GM23338 (cell line): ENCODE results near the gene SEL1L3.

Source experiments
- CREB1 ChIP-seq: fragments of 250-450 bp; sonication (Bioruptor Pico); IDR thresholded peaks from 2 replicates; pipeline ENCODE4 v1.5.0; 2020; ENCODE audit warnings: low read depth, mild to moderate bottlenecking, moderate library complexity
- EZH2 ChIP-seq: fragments of 200-600 bp; sonication (generic); IDR thresholded peaks from one replicate; pipeline ENCODE4 v1.8.0; 2017; ENCODE audit warnings: antibody characterized with exemption, mild to moderate bottlenecking, low read depth; ENCODE audit not compliant: unreplicated experiment
- EZH2phosphoT487 ChIP-seq: fragments of 200-600 bp; sonication (generic); IDR thresholded peaks from one replicate; pipeline ENCODE4 v1.8.1; 2018; ENCODE audit warnings: antibody characterized with exemption; ENCODE audit not compliant: unreplicated experiment
- JUNB ChIP-seq: IDR thresholded peaks from one replicate; pipeline ENCODE4 v1.6.1; 2016; ENCODE audit warnings: antibody characterized with exemption; ENCODE audit not compliant: unreplicated experiment
- NANOG ChIP-seq: IDR thresholded peaks from 2 replicates; pipeline ENCODE4 v1.6.1; 2016; ENCODE audit warnings: antibody characterized with exemption, borderline replicate concordance
- POLR2AphosphoS5 ChIP-seq: IDR thresholded peaks from 2 replicates; pipeline ENCODE4 v1.6.1; 2016; ENCODE audit warnings: antibody characterized with exemption, low read depth
- REST ChIP-seq: IDR thresholded peaks from one replicate; pipeline ENCODE4 v1.6.1; 2018; ENCODE audit warnings: antibody characterized with exemption; ENCODE audit not compliant: unreplicated experiment
- ZNF114 ChIP-seq: fragments of 250-450 bp; sonication (Bioruptor Pico); IDR thresholded peaks from 2 replicates; pipeline ENCODE4 v1.5.0; 2020; ENCODE audit warnings: mild to moderate bottlenecking, moderate library complexity
- ZNF331 ChIP-seq: fragments of 250-450 bp; sonication (Bioruptor Pico); IDR thresholded peaks from 2 replicates; pipeline ENCODE4 v1.5.0; 2020; ENCODE audit warnings: low read depth, mild to moderate bottlenecking, moderate library complexity
- ZNF462 ChIP-seq: fragments of 250-450 bp; sonication (Bioruptor Pico); IDR thresholded peaks from 2 replicates; pipeline ENCODE4 v1.5.0; 2020; ENCODE audit warnings: mild to moderate bottlenecking, moderate library complexity
- TF ChIP-seq, protein P1 (sequence below), 2 experiments: fragments of 200-600 bp in 1 of 2; sonication (generic) in 1 of 2; conservative IDR thresholded peaks; 2 replicates each; pipeline versions ENCODE4 v1.5.1 to v1.6.1; 2016 to 2017; ENCODE audit warnings: antibody characterized with exemption in 2 of 2, low read depth in 2 of 2, mild to moderate bottlenecking in 2 of 2, moderate library complexity in 1 of 2
- TF ChIP-seq, protein P2 (sequence below): IDR thresholded peaks from 2 replicates; pipeline ENCODE4 v1.6.1; 2016; ENCODE audit warnings: antibody characterized with exemption

- no peak for TF ChIP-seq EZH2
- TF ChIP-seq, protein P1, sequence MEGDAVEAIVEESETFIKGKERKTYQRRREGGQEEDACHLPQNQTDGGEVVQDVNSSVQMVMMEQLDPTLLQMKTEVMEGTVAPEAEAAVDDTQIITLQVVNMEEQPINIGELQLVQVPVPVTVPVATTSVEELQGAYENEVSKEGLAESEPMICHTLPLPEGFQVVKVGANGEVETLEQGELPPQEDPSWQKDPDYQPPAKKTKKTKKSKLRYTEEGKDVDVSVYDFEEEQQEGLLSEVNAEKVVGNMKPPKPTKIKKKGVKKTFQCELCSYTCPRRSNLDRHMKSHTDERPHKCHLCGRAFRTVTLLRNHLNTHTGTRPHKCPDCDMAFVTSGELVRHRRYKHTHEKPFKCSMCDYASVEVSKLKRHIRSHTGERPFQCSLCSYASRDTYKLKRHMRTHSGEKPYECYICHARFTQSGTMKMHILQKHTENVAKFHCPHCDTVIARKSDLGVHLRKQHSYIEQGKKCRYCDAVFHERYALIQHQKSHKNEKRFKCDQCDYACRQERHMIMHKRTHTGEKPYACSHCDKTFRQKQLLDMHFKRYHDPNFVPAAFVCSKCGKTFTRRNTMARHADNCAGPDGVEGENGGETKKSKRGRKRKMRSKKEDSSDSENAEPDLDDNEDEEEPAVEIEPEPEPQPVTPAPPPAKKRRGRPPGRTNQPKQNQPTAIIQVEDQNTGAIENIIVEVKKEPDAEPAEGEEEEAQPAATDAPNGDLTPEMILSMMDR (conservative IDR thresholded peaks at IDR 0.05; ENCODE audit: low read depth in 2 of 2) = 0 out of 4 replicates have a peak, but pooled peaks of 1 of the 2 experiments have one; percentile 2
- TF ChIP-seq, protein P2, sequence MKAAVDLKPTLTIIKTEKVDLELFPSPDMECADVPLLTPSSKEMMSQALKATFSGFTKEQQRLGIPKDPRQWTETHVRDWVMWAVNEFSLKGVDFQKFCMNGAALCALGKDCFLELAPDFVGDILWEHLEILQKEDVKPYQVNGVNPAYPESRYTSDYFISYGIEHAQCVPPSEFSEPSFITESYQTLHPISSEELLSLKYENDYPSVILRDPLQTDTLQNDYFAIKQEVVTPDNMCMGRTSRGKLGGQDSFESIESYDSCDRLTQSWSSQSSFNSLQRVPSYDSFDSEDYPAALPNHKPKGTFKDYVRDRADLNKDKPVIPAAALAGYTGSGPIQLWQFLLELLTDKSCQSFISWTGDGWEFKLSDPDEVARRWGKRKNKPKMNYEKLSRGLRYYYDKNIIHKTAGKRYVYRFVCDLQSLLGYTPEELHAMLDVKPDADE = no peak
- TF ChIP-seq POLR2AphosphoS5 = no peak
- TF ChIP-seq EZH2phosphoT487 = no peak
- no peak for TF ChIP-seq CREB1
- no peak for TF ChIP-seq REST
- no peak for TF ChIP-seq NANOG
- no peak for TF ChIP-seq JUNB
- no peak for TF ChIP-seq ZNF114 (CRISPR knock-in tag)
- no peak for TF ChIP-seq ZNF331 (CRISPR knock-in tag)
- TF ChIP-seq ZNF462 (CRISPR knock-in tag) = no peak
Measured at GRCh38 chr4:25889589-25890503, 27.1 kb upstream of the SEL1L3 start.
